Kidney (tissue), 14 donors: ENCODE data around the gene CCDC170. TPM values are rescaled to one million over a fixed set of nuclear protein-coding genes. Genes with fewer than 3 reads are reported as not detected.
"Not testable (repeated sequence)": the region's sequence is repeated elsewhere in the genome, so short reads cannot be mapped to it uniquely, and the experiment has no call there.

Experiments
- DNase-seq, 5 donors: peaks; one replicate each; pipeline ENCODE4 v3.0.0-alpha.2; 2013 to 2020
- FAIRE-seq: peaks from 2 replicates; lab custom pipeline; 2012; peaks lifted over from hg19 to GRCh38; lab: Jason Lieb, UNC
- H3K27ac ChIP-seq, 2 donors: one replicate each; pipeline ENCODE4 v1.7.0; 2013; ENCODE audit warnings: low read depth in 2 of 2, low read length in 2 of 2, inconsistent platforms in 1 of 2
- H3K27me3 ChIP-seq: one replicate; pipeline ENCODE4 v1.7.1; 2013; ENCODE audit warnings: low read length, inconsistent platforms; ENCODE audit not compliant: control insufficient read depth, insufficient read depth
- H3K36me3 ChIP-seq, 3 donors: one replicate each; pipeline versions ENCODE4 v1.7.0 to v1.7.1; 2013; ENCODE audit warnings: low read length in 3 of 3, control low read depth in 1 of 3, inconsistent platforms in 1 of 3; ENCODE audit not compliant: insufficient read depth in 3 of 3, control insufficient read depth in 2 of 3
- H3K4me1 ChIP-seq, 3 donors: one replicate each; pipeline versions ENCODE4 v1.7.0 to v1.7.1; 2013; ENCODE audit warnings: low read length in 3 of 3, inconsistent platforms in 1 of 3, low read depth in 1 of 3; ENCODE audit not compliant: control insufficient read depth in 2 of 3, insufficient read depth in 2 of 3
- H3K4me3 ChIP-seq, 3 donors: one replicate each; pipeline versions ENCODE4 v1.7.0 to v1.8.1; 2013; ENCODE audit warnings: low read length in 3 of 3, control low read depth in 1 of 3, inconsistent platforms in 1 of 3
- H3K9ac ChIP-seq, 3 donors: one replicate each; pipeline versions ENCODE4 v1.7.0 to v1.7.1; 2013; ENCODE audit warnings: low read length in 3 of 3, control low read depth in 1 of 3, inconsistent platforms in 1 of 3
- H3K9me3 ChIP-seq, 3 donors: one replicate each; pipeline versions ENCODE4 v1.7.0 to v1.7.1; 2013; ENCODE audit warnings: low read length in 3 of 3, control low read depth in 1 of 3, inconsistent platforms in 1 of 3; ENCODE audit not compliant: control insufficient read depth in 2 of 3, insufficient read depth in 1 of 3
- intact Hi-C: fragments of 100-400 bp; cut with DNase I; formaldehyde crosslinking; loops from one replicate; pipeline ENCODE4 v1.11.1; 2022
- polyA plus RNA-seq: library from polyadenylated mRNA; stranded (reverse); fragments of 350-450 nt; fragmentation: Illumina TruSeq; extraction: RNeasy Lipid Tissue Mini Kit (QIAGEN cat#74804); gene quantifications from one replicate; pipeline ENCODE4 v1.2.3, GENCODE V29; 2014; ENCODE audit warnings: low read depth, low replicate concordance; ENCODE audit not compliant: insufficient read depth
- total RNA-seq: library from RNA; stranded (reverse); fragmentation: NEBNext Ultra II Directional; extraction: Animal tissue kit (Norgen Biotek cat#: 25700); gene quantifications from one replicate; pipeline ENCODE4 v1.2.1, GENCODE V29; 2021
- TF ChIP-seq, protein P1 (sequence below): IDR thresholded peaks from 3 replicates; pipeline ENCODE4 v1.5.1; 2012; ENCODE audit warnings: mild to moderate bottlenecking, moderate library complexity, borderline replicate concordance; ENCODE audit not compliant: insufficient read depth; ENCODE audit errors: extremely low read depth
- donor health status: control.
- donor health status: control.
- donor health status: control.
- donor health status: control.
- donor health status: control.
- donor health status: DM: yes; HTN: yes; CAD: no.
- donor health status: Normal renal cell carcinoma (clear cell type).

The CCDC170 gene
- total and polyA plus RNA-seq, 2 donors from 2014 or later: 0.34 to 2.1 TPM

DNA sequence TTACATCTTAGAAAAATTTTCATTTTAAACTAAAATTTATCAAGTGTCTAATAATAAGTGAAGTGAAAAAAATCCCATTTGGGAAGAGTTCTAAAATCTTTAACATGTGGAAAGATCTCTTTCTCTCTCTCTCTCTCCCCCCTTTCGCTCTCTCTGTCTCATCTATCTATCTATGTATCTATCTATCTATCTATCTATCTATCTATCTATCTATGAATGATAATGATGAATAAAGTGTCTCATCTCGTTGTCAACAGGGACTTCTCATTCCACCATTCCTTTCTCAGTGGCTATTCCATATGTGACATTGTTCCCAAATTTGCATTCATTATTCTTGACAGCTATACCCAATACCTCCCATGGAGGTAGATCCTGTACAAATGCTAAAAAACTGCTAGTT is 15.2 kb downstream of the CCDC170 start:
- H3K27me3 ChIP-seq: no peaks in the 10 kb centered on the region
- FAIRE-seq: no peak
- H3K9ac ChIP-seq: no peak overlapping the region
- intact Hi-C loops: no loop called here
- TF ChIP-seq, protein P1, sequence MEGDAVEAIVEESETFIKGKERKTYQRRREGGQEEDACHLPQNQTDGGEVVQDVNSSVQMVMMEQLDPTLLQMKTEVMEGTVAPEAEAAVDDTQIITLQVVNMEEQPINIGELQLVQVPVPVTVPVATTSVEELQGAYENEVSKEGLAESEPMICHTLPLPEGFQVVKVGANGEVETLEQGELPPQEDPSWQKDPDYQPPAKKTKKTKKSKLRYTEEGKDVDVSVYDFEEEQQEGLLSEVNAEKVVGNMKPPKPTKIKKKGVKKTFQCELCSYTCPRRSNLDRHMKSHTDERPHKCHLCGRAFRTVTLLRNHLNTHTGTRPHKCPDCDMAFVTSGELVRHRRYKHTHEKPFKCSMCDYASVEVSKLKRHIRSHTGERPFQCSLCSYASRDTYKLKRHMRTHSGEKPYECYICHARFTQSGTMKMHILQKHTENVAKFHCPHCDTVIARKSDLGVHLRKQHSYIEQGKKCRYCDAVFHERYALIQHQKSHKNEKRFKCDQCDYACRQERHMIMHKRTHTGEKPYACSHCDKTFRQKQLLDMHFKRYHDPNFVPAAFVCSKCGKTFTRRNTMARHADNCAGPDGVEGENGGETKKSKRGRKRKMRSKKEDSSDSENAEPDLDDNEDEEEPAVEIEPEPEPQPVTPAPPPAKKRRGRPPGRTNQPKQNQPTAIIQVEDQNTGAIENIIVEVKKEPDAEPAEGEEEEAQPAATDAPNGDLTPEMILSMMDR: no peak
- no peak overlapping the region for H3K4me3 ChIP-seq
- H3K36me3 ChIP-seq: no peaks in the 10 kb centered on the region
- H3K9me3 ChIP-seq: no peaks in the 10 kb centered on the region
- no peak overlapping the region for H3K27ac ChIP-seq
- H3K4me1 ChIP-seq: no peaks in the 10 kb centered on the region
- no peak for DNase-seq

DNA sequence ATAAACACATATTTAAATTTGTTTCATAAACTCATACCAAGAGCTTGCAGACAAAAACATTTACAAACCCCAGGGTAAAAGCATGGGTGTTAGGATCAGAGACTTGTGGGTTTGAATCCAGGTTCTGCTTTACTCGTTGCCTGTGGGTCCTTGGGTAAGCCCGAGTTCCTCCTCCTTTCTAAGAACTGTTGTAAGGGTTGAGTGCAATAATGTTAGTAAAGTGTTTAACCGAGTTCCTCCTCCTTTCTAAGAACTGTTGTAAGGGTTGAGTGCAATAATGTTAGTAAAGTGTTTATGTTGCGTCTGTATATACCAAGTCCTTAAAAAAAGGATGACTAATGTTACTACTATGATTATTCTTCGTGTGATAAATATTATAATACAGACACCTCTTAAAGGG is 18.7 kb downstream of the CCDC170 start:
- Histone ChIP-seq H3K4me1 (no peaks in the 10 kb centered on the region), H3K27me3 (no peaks in the 10 kb centered on the region), H3K4me3 (no peak overlapping the region), H3K27ac (no peak overlapping the region), H3K9ac (no peak overlapping the region), H3K36me3 (no peaks in the 10 kb centered on the region), H3K9me3 (no peaks in the 10 kb centered on the region)
- TF ChIP-seq, protein P1: no peak
- DNase-seq (no peak), FAIRE-seq (no peak)
- intact Hi-C loops: no loop called here

DNA sequence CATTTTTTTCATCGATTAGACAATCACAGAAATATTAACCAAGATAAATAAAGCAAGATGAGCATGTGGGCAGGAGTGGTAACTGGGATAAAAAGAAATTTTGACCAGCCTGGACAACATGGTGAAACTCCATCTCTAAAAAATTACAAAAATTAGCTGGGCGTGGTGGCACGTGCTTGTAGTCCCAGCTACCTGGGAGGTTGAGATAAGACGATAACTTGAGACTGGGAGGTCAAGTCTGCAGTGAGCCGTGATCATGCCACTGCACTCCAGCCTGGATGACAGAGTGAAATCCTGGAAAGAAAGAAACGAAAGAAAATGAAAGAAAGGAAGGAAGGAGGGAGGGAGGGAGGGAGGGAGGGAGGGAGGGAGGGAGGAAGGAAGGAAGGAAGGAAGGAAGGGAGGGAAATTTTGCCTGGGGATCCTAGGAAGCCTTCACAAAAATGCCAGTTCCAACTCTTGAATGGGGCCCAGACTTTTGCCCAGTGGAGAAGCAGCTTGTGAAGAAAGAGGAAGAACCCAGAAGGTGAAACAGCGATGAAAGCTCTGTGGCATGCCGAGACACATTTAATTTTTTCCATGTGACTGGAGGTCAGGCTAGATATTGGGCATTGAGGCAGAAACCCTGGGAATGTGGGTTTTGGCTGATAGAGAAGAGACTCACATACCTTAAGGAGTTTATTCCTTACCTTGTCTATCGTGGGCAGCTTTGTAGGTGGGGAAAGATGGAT is 20.3 kb downstream of the CCDC170 start:
- no peaks in the 10 kb centered on the region for H3K4me1 ChIP-seq
- intact Hi-C loops: no loop called here
- no peak overlapping the region for H3K4me3 ChIP-seq
- no peaks in the 10 kb centered on the region for H3K27me3 ChIP-seq
- no peak overlapping the region for H3K27ac ChIP-seq
- H3K9ac ChIP-seq: no peak overlapping the region
- TF ChIP-seq, protein P1: no peak
- H3K36me3 ChIP-seq: no peaks in the 10 kb centered on the region
- peaks cover 0 to 3% (median 2%) of the 10 kb centered on the region in 3 donors for H3K9me3 ChIP-seq
- DNase-seq (no peak), FAIRE-seq (no peak)

GRCh38 chr6:151518992-151519391 is 25.2 kb downstream of the CCDC170 start:
- H3K4me1 ChIP-seq, DNase-seq, H3K4me3 ChIP-seq, FAIRE-seq, H3K36me3 ChIP-seq, H3K27me3 ChIP-seq, H3K9ac ChIP-seq, H3K27ac ChIP-seq, intact Hi-C loops: not testable (repeated sequence)
- peaks cover 0 to 21% (median 2%) of the 10 kb centered on the region in 3 donors for H3K9me3 ChIP-seq
